WTC11 (cell line): ENCODE results near the gene STEAP1. TPM values are rescaled to one million over a fixed set of nuclear protein-coding genes. Genes with fewer than 3 reads are reported as not detected.
"Not testable (repeated sequence)": the region's sequence is repeated elsewhere in the genome, so short reads cannot be mapped to it uniquely, and the experiment has no call there.

ENCODE experiments used
- ATAC-seq: fragments of 200-7000 bp; cut with Tn5 transposase; 2 replicates; pipeline ENCODE4 v1.10.0; 2021; ENCODE audit warnings: mild to moderate bottlenecking, moderate library complexity
- CTCF ChIA-PET: fragments of 300-600 bp; sonication (Branson Sonifier 250); formaldehyde crosslinking; loops from one replicate; lab custom pipeline; 2021; ENCODE audit warnings: antibody characterized with exemption; lab: Charles Lee
- POLR2A ChIA-PET: fragments of 350-600 bp; sonication (Branson Sonifier 250); formaldehyde crosslinking; loops from one replicate; lab custom pipeline; 2021; ENCODE audit warnings: antibody characterized with exemption; lab: Charles Lee
- DNase-seq: peaks from one replicate; pipeline ENCODE4 v3.0.0; 2021; ENCODE audit warnings: low spot score
- H3K27ac Mint-ChIP-seq: 2 replicates; pipeline ENCODE4 v1.8.0; 2021; ENCODE audit warnings: mixed read lengths
- H3K27me3 Mint-ChIP-seq: 2 replicates; pipeline ENCODE4 v1.8.0; 2021; ENCODE audit warnings: low read depth, mild to moderate bottlenecking, moderate library complexity, mixed read lengths
- H3K36me3 Mint-ChIP-seq: 2 replicates; pipeline ENCODE4 v1.8.0; 2021; ENCODE audit warnings: mixed read lengths
- H3K4me1 Mint-ChIP-seq: 2 replicates; pipeline ENCODE4 v1.8.0; 2022; ENCODE audit warnings: mixed read lengths
- H3K4me3 Mint-ChIP-seq: 2 replicates; pipeline ENCODE4 v1.8.0; 2021; ENCODE audit warnings: mild to moderate bottlenecking, moderate library complexity, mixed read lengths
- H3K9me3 Mint-ChIP-seq: 2 replicates; pipeline ENCODE4 v1.8.0; 2021; ENCODE audit warnings: mixed read lengths
- ARID4B ChIP-seq: sonication (generic); formaldehyde crosslinking; IDR thresholded peaks from 2 replicates; pipeline ENCODE4 v1.8.0; 2023; ENCODE audit warnings: missing genetic modification reagents, mild to moderate bottlenecking, borderline replicate concordance
- CTCF ChIP-seq: fragments of 200-600 bp; IDR thresholded peaks from 2 replicates; pipeline ENCODE4 v1.8.0; 2022; ENCODE audit warnings: antibody characterized with exemption
- ETV6 ChIP-seq: sonication (generic); formaldehyde crosslinking; IDR thresholded peaks from 2 replicates; pipeline ENCODE4 v1.8.1; 2022; ENCODE audit warnings: mild to moderate bottlenecking, missing genetic modification reagents
- HMGA2 ChIP-seq: fragments of 250-450 bp; sonication (Bioruptor Pico); IDR thresholded peaks from 2 replicates; pipeline ENCODE4 v1.4.0; 2021; ENCODE audit warnings: mild to moderate bottlenecking, moderate library complexity
- MLX ChIP-seq: sonication (generic); formaldehyde crosslinking; IDR thresholded peaks from 2 replicates; pipeline ENCODE4 v1.8.1; 2023; ENCODE audit warnings: mild to moderate bottlenecking, missing genetic modification reagents, moderate library complexity
- OVOL2 ChIP-seq: fragments of 250-450 bp; sonication (Bioruptor Pico); IDR thresholded peaks from 2 replicates; pipeline ENCODE4 v1.9.0; 2021; ENCODE audit warnings: mild to moderate bottlenecking, borderline replicate concordance
- SMAD3 ChIP-seq: sonication (generic); formaldehyde crosslinking; IDR thresholded peaks from 2 replicates; pipeline ENCODE4 v1.8.0; 2022; ENCODE audit warnings: missing genetic modification reagents, mild to moderate bottlenecking, borderline replicate concordance
- TEAD4 ChIP-seq: sonication (generic); formaldehyde crosslinking; IDR thresholded peaks from 2 replicates; pipeline ENCODE4 v1.8.0; 2022; ENCODE audit warnings: mild to moderate bottlenecking, missing genetic modification reagents
- ZNF219 ChIP-seq: sonication (generic); formaldehyde crosslinking; IDR thresholded peaks from 2 replicates; pipeline ENCODE4 v1.8.0; 2023; ENCODE audit warnings: missing genetic modification reagents, mild to moderate bottlenecking, borderline replicate concordance
- ZNF281 ChIP-seq: sonication (generic); formaldehyde crosslinking; IDR thresholded peaks from 2 replicates; pipeline ENCODE4 v1.8.0; 2023; ENCODE audit warnings: mild to moderate bottlenecking, missing genetic modification reagents
- ZNF396 ChIP-seq: fragments of 250-450 bp; sonication (Bioruptor Pico); IDR thresholded peaks from 2 replicates; pipeline ENCODE4 v1.8.0; 2021; ENCODE audit warnings: mild to moderate bottlenecking, moderate library complexity, borderline replicate concordance
- ZNF416 ChIP-seq: fragments of 250-450 bp; sonication (Bioruptor Pico); IDR thresholded peaks from 2 replicates; pipeline ENCODE4 v1.9.0; 2021; ENCODE audit warnings: mild to moderate bottlenecking, inconsistent platforms
- ZSCAN18 ChIP-seq: fragments of 250-450 bp; sonication (Bioruptor Pico); IDR thresholded peaks from 2 replicates; pipeline ENCODE4 v2.1.2; 2022; ENCODE audit warnings: mild to moderate bottlenecking, moderate library complexity
- total RNA-seq: library from RNA; stranded (reverse); gene quantifications from 3 replicates; pipeline ENCODE4 v1.2.3, GENCODE V29; 2021

The STEAP1 gene
- total RNA-seq, 1 experiment from 2014 or later, result 2.4 TPM

- peaks cover 16% of the 10 kb centered on the region for H3K4me1 Mint-ChIP-seq
- H3K27ac Mint-ChIP-seq, H3K4me3 Mint-ChIP-seq, H3K27me3 Mint-ChIP-seq, H3K36me3 Mint-ChIP-seq, POLR2A ChIA-PET, H3K9me3 Mint-ChIP-seq: not testable (repeated sequence)
- TF ChIP-seq CTCF, result peak; percentile 47
- CTCF ChIA-PET, result interaction anchor here (0.7 kb wide), 1 partner anchor 62 kb away, joined by 6 read pairs; no protein-coding TSS in a partner anchor
- DNase-seq (peak; percentile 67), ATAC-seq (peak; percentile 61)
These were observed 4.8 kb upstream of the STEAP1 start for GRCh38 chr7:90149428-90149827.

GRCh38 chr7:90151884-90152283, 2.4 kb upstream of the STEAP1 start:
- DNase-seq, H3K27ac Mint-ChIP-seq, H3K9me3 Mint-ChIP-seq, H3K4me3 Mint-ChIP-seq, POLR2A ChIA-PET, H3K36me3 Mint-ChIP-seq, ATAC-seq: not testable (repeated sequence)
- CTCF ChIA-PET, result interaction anchor here (0.9 kb wide), 1 partner anchor 72 kb away, joined by 4 read pairs; no protein-coding TSS in a partner anchor
- Mint-ChIP-seq H3K4me1 (peaks cover 20% of the 10 kb centered on the region), H3K27me3 (peaks cover 22% of the 10 kb centered on the region)

- H3K27me3 Mint-ChIP-seq, result peaks cover 22% of the 10 kb centered on the region
- CTCF ChIA-PET, result interaction anchor here (0.9 to 2.9 kb wide), 4 partner anchors 71 to 275 kb away, joined by 3 to 22 read pairs (median 4); no protein-coding TSS in a partner anchor
- DNase-seq, POLR2A ChIA-PET: not testable (repeated sequence)
- peaks cover 20% of the 10 kb centered on the region for H3K4me1 Mint-ChIP-seq
- H3K4me3 Mint-ChIP-seq, result peak overlapping the region; percentile 12; the same call in 1 of the 2 replicates
- TF ChIP-seq HMGA2 (0 out of 2 replicates have a peak, but pooled peaks have one; percentile 36), CTCF (peak; percentile 39; the same call in 1 of the 2 replicates)
- TF ChIP-seq, all 79 proteins: peak for 2; not testable (repeated sequence) for 77
- H3K27ac Mint-ChIP-seq, H3K9me3 Mint-ChIP-seq, H3K36me3 Mint-ChIP-seq, ATAC-seq: not testable (repeated sequence)
These were observed 1.5 kb upstream of the STEAP1 start for GRCh38 chr7:90152642-90153253.

GRCh38 chr7:90155206-90155605, 937 bp downstream of the STEAP1 start:
- Mint-ChIP-seq H3K27ac (no peak overlapping the region), H3K9me3 (no peaks in the 10 kb centered on the region), H3K36me3 (no peaks in the 10 kb centered on the region), H3K4me3 (peak overlapping the region; percentile 72), H3K27me3 (peaks cover 22% of the 10 kb centered on the region), H3K4me1 (peaks cover 20% of the 10 kb centered on the region)
- ChIA-PET CTCF (interaction anchor here (1.5 to 2.9 kb wide), 5 partner anchors 56 to 272 kb away, joined by 3 to 22 read pairs (median 5); partner anchors contain the start of gene STEAP2), POLR2A (interaction anchor here (1.0 to 1.2 kb wide), 2 partner anchors 56 to 69 kb away, joined by 3 read pairs; partner anchors contain the start of gene STEAP2)
- DNase-seq (no peak), ATAC-seq (no peak)
- no peak for TF ChIP-seq ETV6 (CRISPR knock-in tag)
- no peak for TF ChIP-seq OVOL2 (CRISPR knock-in tag)
- TF ChIP-seq ZNF219, result no peak
- TF ChIP-seq ZNF281 (CRISPR knock-in tag), result no peak
- TF ChIP-seq SMAD3 (CRISPR knock-in tag), result no peak
- TF ChIP-seq ARID4B, result no peak
- no peak for TF ChIP-seq MLX
- TF ChIP-seq ZNF396 (CRISPR knock-in tag), result no peak
- no peak for TF ChIP-seq TEAD4 (CRISPR knock-in tag)
- TF ChIP-seq ZNF416 (CRISPR knock-in tag), result no peak
- TF ChIP-seq ZSCAN18, result no peak
